Fibroblast of the aortic adventitia (primary cell): ENCODE results near the gene GRB10. TPM values are rescaled to one million over a fixed set of nuclear protein-coding genes. Genes with fewer than 3 reads are reported as not detected.

ENCODE experiments used
- DNase-seq: peaks from one replicate; pipeline ENCODE4 v3.0.0-alpha.2; 2010; ENCODE audit warnings: low read depth
- H3K4me3 ChIP-seq: 2 replicates; pipeline ENCODE4 v1.5.1; 2011; ENCODE audit warnings: low read depth, mild to moderate bottlenecking, control low read depth, low read length, moderate library complexity
- CTCF ChIP-seq: IDR thresholded peaks from 2 replicates; pipeline ENCODE4 v1.5.1; 2011; ENCODE audit warnings: mild to moderate bottlenecking, low read length, control low read depth, inconsistent platforms; ENCODE audit not compliant: insufficient read depth
- total RNA-seq: library from RNA; depleted of rRNA; stranded (reverse); fragments of >200 nt; gene quantifications from 2 replicates; pipeline ENCODE4 v1.2.3, GENCODE V29; 2012; ENCODE audit warnings: low replicate concordance

GRB10 gene
- total RNA-seq, 1 donor = 39.1 TPM

- no peak overlapping the region for H3K4me3 ChIP-seq
Measured at GRCh38 chr7:50656141-50656895, 126.4 kb downstream of the GRB10 start.

GRCh38 chr7:50655490-50655889, 127.2 kb downstream of the GRB10 start:
- TF ChIP-seq CTCF = no peak
- no peak for DNase-seq
- no peak overlapping the region for H3K4me3 ChIP-seq

More at GRCh38 chr7:50656141-50656895, 126.4 kb downstream of the GRB10 start:
- TF ChIP-seq CTCF = no peak
- DNase-seq = no peak

GRCh38 chr7:50655020-50655419, 127.7 kb downstream of the GRB10 start:
- H3K4me3 ChIP-seq = no peak overlapping the region
- TF ChIP-seq CTCF = no peak
- no peak for DNase-seq

GRCh38 chr7:50653981-50654425, 128.7 kb downstream of the GRB10 start:
- H3K4me3 ChIP-seq = no peak overlapping the region
- DNase-seq = peak; percentile 62
- TF ChIP-seq CTCF = no peak

- peak; percentile 75 for DNase-seq
- no peak overlapping the region for H3K4me3 ChIP-seq
- TF ChIP-seq CTCF = no peak
Measured at GRCh38 chr7:50653126-50653864, 129.4 kb downstream of the GRB10 start.

- no peak for TF ChIP-seq CTCF
- peak; percentile 52 for DNase-seq
- H3K4me3 ChIP-seq = no peak overlapping the region
Measured at GRCh38 chr7:50652400-50653125, 130.1 kb downstream of the GRB10 start.
